CD14-positive monocyte (primary cell): ENCODE results near the gene CFAP20DC. TPM values are rescaled to one million over a fixed set of nuclear protein-coding genes. Genes with fewer than 3 reads are reported as not detected.
A peak's percentile ranks its signal among the peaks of the same experiment; 100 is the strongest.
"Not testable (repeated sequence)": the region's sequence is repeated elsewhere in the genome, so short reads cannot be mapped to it uniquely, and the experiment has no call there.

Source experiments
- DNase-seq, 3 donors: peaks; one replicate each; pipeline ENCODE4 v3.0.0-alpha.2; 2011 to 2022
- H2AFZ ChIP-seq: 2 replicates; pipeline ENCODE4 v1.6.0; 2012; ENCODE audit warnings: mild to moderate bottlenecking, low read depth, low read length, inconsistent platforms; ENCODE audit not compliant: insufficient read depth, poor library complexity, severe bottlenecking
- H3K27ac ChIP-seq, 2 donors: 1 replicate in 1 of 2; 2 replicates in 1 of 2; pipeline ENCODE4 v1.5.1; 2012 to 2013; ENCODE audit warnings: low read length in 2 of 2, control low read depth in 1 of 2, inconsistent platforms in 1 of 2, low read depth in 1 of 2, mild to moderate bottlenecking in 1 of 2
- H3K27me3 ChIP-seq, 2 donors: one replicate each; pipeline versions ENCODE4 v1.6.0 to v1.6.1; 2011 to 2013; ENCODE audit warnings: low read length in 2 of 2; ENCODE audit not compliant: control insufficient read depth in 2 of 2, insufficient read depth in 2 of 2
- H3K36me3 ChIP-seq, 2 donors: replicated peaks in 1 of 2; 1 replicate in 1 of 2; 2 replicates in 1 of 2; pipeline versions ENCODE4 v1.5.1 to v1.6.1; 2012 to 2013; ENCODE audit warnings: low read length in 2 of 2, control low read depth in 1 of 2, inconsistent platforms in 1 of 2, mild to moderate bottlenecking in 1 of 2; ENCODE audit not compliant: insufficient read depth in 2 of 2, control insufficient read depth in 1 of 2
- H3K4me1 ChIP-seq, 2 donors: 1 replicate in 1 of 2; 2 replicates in 1 of 2; pipeline versions ENCODE4 v1.5.1 to v1.6.1; 2012 to 2013; ENCODE audit warnings: low read length in 2 of 2, control low read depth in 1 of 2, inconsistent platforms in 1 of 2, mild to moderate bottlenecking in 1 of 2, moderate library complexity in 1 of 2; ENCODE audit not compliant: insufficient read depth in 2 of 2, control insufficient read depth in 1 of 2
- H3K4me2 ChIP-seq: replicated peaks from 2 replicates; pipeline ENCODE3; 2012; ENCODE audit warnings: low read length, moderate library complexity, mild to moderate bottlenecking; ENCODE audit not compliant: poor library complexity, severe bottlenecking; ENCODE audit errors: extremely low read depth
- H3K4me3 ChIP-seq, 3 experiments: fragments of 200-600 bp in 1 of 3; sonication (generic) in 1 of 3; replicated peaks in 1 of 3; 1 replicate in 2 of 3; 2 replicates in 1 of 3; pipeline ENCODE4 v1.5.1; 2011 to 2013; ENCODE audit warnings: low read length in 3 of 3, mild to moderate bottlenecking in 3 of 3, control low read depth in 2 of 3, low read depth in 2 of 3, inconsistent platforms in 1 of 3, moderate library complexity in 1 of 3
- H3K79me2 ChIP-seq: 2 replicates; pipeline ENCODE4 v1.6.0; 2012; ENCODE audit warnings: mild to moderate bottlenecking, control low read depth, inconsistent platforms, low read length, moderate library complexity; ENCODE audit not compliant: insufficient read depth
- H3K9ac ChIP-seq: 2 replicates; pipeline ENCODE4 v1.6.0; 2017; ENCODE audit warnings: low read length, mild to moderate bottlenecking; ENCODE audit not compliant: insufficient read depth, poor library complexity, severe bottlenecking
- H3K9me3 ChIP-seq, 2 donors: replicated peaks in 1 of 2; 1 replicate in 1 of 2; 2 replicates in 1 of 2; pipeline versions ENCODE4 v1.5.1 to v1.6.1; 2012 to 2013; ENCODE audit warnings: low read length in 2 of 2, control low read depth in 1 of 2; ENCODE audit not compliant: control insufficient read depth in 1 of 2, insufficient read depth in 1 of 2
- H4K20me1 ChIP-seq: 2 replicates; pipeline ENCODE4 v1.6.0; 2012; ENCODE audit warnings: mild to moderate bottlenecking, low read length, control low read depth, moderate library complexity; ENCODE audit not compliant: insufficient read depth
- H3K27ac Mint-ChIP-seq, 7 donors: one replicate each; pipeline ENCODE4 v1.8.0; 2020; ENCODE audit warnings: mild to moderate bottlenecking in 7 of 7, mixed read lengths in 7 of 7, moderate library complexity in 6 of 7, inconsistent platforms in 2 of 7
- H3K27me3 Mint-ChIP-seq, 3 donors: one replicate each; pipeline ENCODE4 v1.8.0; 2021 to 2022; ENCODE audit warnings: low read depth in 3 of 3, mild to moderate bottlenecking in 3 of 3, mixed read lengths in 3 of 3, moderate library complexity in 3 of 3, inconsistent platforms in 1 of 3
- H3K36me3 Mint-ChIP-seq, 2 donors: one replicate each; pipeline ENCODE4 v1.8.0; 2020; ENCODE audit warnings: mixed read lengths in 2 of 2, inconsistent platforms in 1 of 2, mild to moderate bottlenecking in 1 of 2
- H3K4me1 Mint-ChIP-seq: one replicate; pipeline ENCODE4 v1.8.0; 2020; ENCODE audit warnings: mild to moderate bottlenecking, mixed read lengths
- H3K4me3 Mint-ChIP-seq, 2 donors: one replicate each; pipeline ENCODE4 v1.8.0; 2020; ENCODE audit warnings: mild to moderate bottlenecking in 2 of 2, mixed read lengths in 2 of 2, moderate library complexity in 1 of 2
- H3K9me3 Mint-ChIP-seq, 7 donors: one replicate each; pipeline ENCODE4 v1.8.0; 2020 to 2022; ENCODE audit warnings: mixed read lengths in 7 of 7, mild to moderate bottlenecking in 6 of 7, moderate library complexity in 6 of 7, inconsistent platforms in 2 of 7
- CTCF ChIP-seq: fragments of 200-600 bp; IDR thresholded peaks from one replicate; pipeline ENCODE4 v1.8.0; 2022; ENCODE audit warnings: antibody characterized with exemption, mild to moderate bottlenecking
- WGBS: methylation state at CpG from one replicate; pipeline ENCODE4 v1.1.5; 2013; ENCODE audit warnings: missing lambda C conversion rate; ENCODE audit not compliant: insufficient coverage; 5-methylcytosine and 5-hydroxymethylcytosine counted together
- intact Hi-C, 2 donors: fragments of 100-400 bp; cut with micrococcal nuclease; formaldehyde crosslinking; loops; one replicate each; pipeline versions ENCODE4 v1.15.0 to v1.15.1; 2023
- polyA plus RNA-seq, 3 donors: library from polyadenylated mRNA; depleted of rRNA in 1 of 3; unstranded in 2 of 3; stranded (reverse) in 1 of 3; fragments of 300-500 nt in 2 of 3; fragments of >200 nt in 1 of 3; fragmentation: Illumina TruSeq in 2 of 3; gene quantifications; 1 replicate in 2 of 3; 2 replicates in 1 of 3; pipeline ENCODE4 v1.2.3, GENCODE V29; 2012 to 2021

The CFAP20DC gene
- polyA plus RNA-seq, 3 donors, result not detected

- Mint-ChIP-seq H3K4me3 (no peak overlapping the region), H3K27ac (no peak overlapping the region), H3K27me3 (peaks cover 0 to 2% (median 0%) of the 10 kb centered on the region in 3 donors), H3K4me1 (no peaks in the 10 kb centered on the region), H3K9me3 (peaks cover 0 to 2% (median 0%) of the 10 kb centered on the region in 7 donors), H3K36me3 (no peaks in the 10 kb centered on the region)
- Histone ChIP-seq H3K4me3 (no peak overlapping the region), H3K79me2 (no peaks in the 10 kb centered on the region), H3K4me2 (no peak overlapping the region), H3K36me3 (no peaks in the 10 kb centered on the region), H3K27me3 (no peaks in the 10 kb centered on the region), H3K9ac (no peak overlapping the region), H4K20me1 (no peaks in the 10 kb centered on the region), H3K4me1 (no peaks in the 10 kb centered on the region), H3K9me3 (no peaks in the 10 kb centered on the region), H2AFZ (no peak overlapping the region), H3K27ac (no peak overlapping the region)
- no peak for DNase-seq
- intact Hi-C loops, result no loop called here
- no peak for TF ChIP-seq CTCF
- whole genome bisulfite sequencing, result no CpG with 5 or more reads among the region's 1 CpG
These were observed 225.0 kb downstream of the CFAP20DC start for GRCh38 chr3:58824777-58825176.

GRCh38 chr3:58824285-58824684 lies 225.5 kb downstream of the CFAP20DC start:
- Histone ChIP-seq H3K4me3 (no peak overlapping the region), H3K27ac (no peak overlapping the region), H3K9me3 (no peaks in the 10 kb centered on the region), H3K4me2 (no peak overlapping the region), H3K27me3 (no peaks in the 10 kb centered on the region), H2AFZ (no peak overlapping the region), H4K20me1 (no peaks in the 10 kb centered on the region), H3K4me1 (no peaks in the 10 kb centered on the region), H3K36me3 (no peaks in the 10 kb centered on the region), H3K9ac (no peak overlapping the region), H3K79me2 (no peaks in the 10 kb centered on the region)
- Mint-ChIP-seq H3K9me3 (peaks cover 0 to 2% (median 0%) of the 10 kb centered on the region in 7 donors), H3K36me3 (no peaks in the 10 kb centered on the region), H3K4me1 (no peaks in the 10 kb centered on the region), H3K4me3 (no peak overlapping the region), H3K27ac (no peak overlapping the region), H3K27me3 (peaks cover 0 to 2% (median 0%) of the 10 kb centered on the region in 3 donors)
- DNase-seq, result no peak
- peak; percentile 20 for TF ChIP-seq CTCF
- WGBS, result no CpG with 5 or more reads among the region's 7 CpGs
- intact Hi-C loops, result no loop called here

GRCh38 chr3:58806551-58807244 lies 243.1 kb downstream of the CFAP20DC start:
- H3K4me1 Mint-ChIP-seq, DNase-seq, H3K27ac ChIP-seq, H3K4me2 ChIP-seq, H3K27ac Mint-ChIP-seq, H3K79me2 ChIP-seq, H3K4me3 ChIP-seq, H3K4me1 ChIP-seq, H3K4me3 Mint-ChIP-seq, H4K20me1 ChIP-seq, H3K27me3 Mint-ChIP-seq, H3K9me3 ChIP-seq, H3K27me3 ChIP-seq, intact Hi-C loops, H2AFZ ChIP-seq, H3K9ac ChIP-seq, H3K36me3 ChIP-seq, H3K36me3 Mint-ChIP-seq: not testable (repeated sequence)
- WGBS, result 85% methylated on average over 6 of the region's 26 CpGs
- peaks cover 6 to 25% (median 17%) of the 10 kb centered on the region in 7 donors for H3K9me3 Mint-ChIP-seq
